Measurements from ENCODE around the gene RICTOR. TPM values are rescaled to one million over a fixed set of nuclear protein-coding genes. Genes with fewer than 3 reads are reported as not detected.
A peak's percentile ranks its signal among the peaks of the same experiment; 100 is the strongest.

RICTOR gene
- total and polyA plus RNA-seq, 9 of the 15 experiments (the other 6 are each of a cell fraction or from before 2014, with no cell fraction given): 13.9 to 46.6 (median 22.6) TPM

GRCh38 chr5:39072925-39073766, 1.1 kb downstream of the RICTOR start (continued):
- no peak for TF ChIP-seq XRCC3 (IDR thresholded peaks at IDR 0.05)
- TF ChIP-seq TEAD2 (tag; IDR thresholded peaks at IDR 0.05): no peak
- TF ChIP-seq JUNB (CRISPR knock-in tag; conservative IDR thresholded peaks at IDR 0.05): no peak
- no peak for TF ChIP-seq NEUROD1 (IDR thresholded peaks at IDR 0.05; ENCODE audit: borderline replicate concordance, low read depth, low read length, partially characterized antibody)
- peak; percentile 23; the same call in 1 of the 2 replicates for TF ChIP-seq CHD2 (IDR thresholded peaks at IDR 0.05; ENCODE audit: low read depth, low read length)
- TF ChIP-seq RB1 (IDR thresholded peaks at IDR 0.05; ENCODE audit: low read depth): no peak
- no peak for TF ChIP-seq CC2D1A (IDR thresholded peaks at IDR 0.05)
- no peak for TF ChIP-seq ILK (tag; IDR thresholded peaks at IDR 0.05; ENCODE audit: borderline replicate concordance, low read depth)
- TF ChIP-seq NUFIP1 (IDR thresholded peaks at IDR 0.05; ENCODE audit: partially characterized antibody): no peak
- no peak for TF ChIP-seq BMI1 (IDR thresholded peaks at IDR 0.05; ENCODE audit: low read length)
- no peak for TF ChIP-seq PYGO2 (tag; IDR thresholded peaks at IDR 0.05)
- TF ChIP-seq NBN (IDR thresholded peaks at IDR 0.05; ENCODE audit: low read depth): peak; percentile 40; the same call in 1 of the 2 replicates
- TF ChIP-seq E2F3 (CRISPR knock-in tag; IDR thresholded peaks at IDR 0.05): no peak
- peak; percentile 5 for TF ChIP-seq ZFP36 (IDR thresholded peaks at IDR 0.05; ENCODE audit: low read depth, low read length, partially characterized antibody)
- no peak for TF ChIP-seq FOSL1 (tag; conservative IDR thresholded peaks at IDR 0.05)
- no peak for TF ChIP-seq FOS (IDR thresholded peaks at IDR 0.05; ENCODE audit: extremely low read depth, insufficient read length)
- no peak for TF ChIP-seq RBBP5 (IDR thresholded peaks at IDR 0.05; ENCODE audit: borderline replicate concordance, insufficient read depth, low read length, poor library complexity, severe bottlenecking)
- no peak for TF ChIP-seq PREB (CRISPR knock-in tag; IDR thresholded peaks at IDR 0.05)
- TF ChIP-seq ZNF239 (CRISPR knock-in tag; IDR thresholded peaks at IDR 0.05): no peak
- TF ChIP-seq ZEB2 (IDR thresholded peaks at IDR 0.05): peak; percentile 73; the same call in 1 of the 2 replicates
- TF ChIP-seq HIVEP1 (CRISPR knock-in tag; IDR thresholded peaks at IDR 0.05): no peak
- TF ChIP-seq STAT6 (CRISPR knock-in tag; IDR thresholded peaks at IDR 0.05): no peak
- TF ChIP-seq ASH1L (IDR thresholded peaks at IDR 0.05; ENCODE audit: borderline replicate concordance, low read depth, partially characterized antibody): no peak
- TF ChIP-seq XRCC5 (IDR thresholded peaks at IDR 0.05; ENCODE audit: low read depth, low read length): no peak; the same call in 1 of the 2 replicates
- no peak for TF ChIP-seq MECOM (CRISPR knock-in tag; IDR thresholded peaks at IDR 0.05)
- no peak for TF ChIP-seq HDAC6 (IDR thresholded peaks at IDR 0.05; ENCODE audit: low read depth, low read length)
- 0 out of 4 replicates have a peak, but pooled peaks of 1 of the 2 experiments have one; percentile 30 for TF ChIP-seq SRF (CRISPR knock-in tag; IDR thresholded peaks at IDR 0.05)
